Measurements from ENCODE around the gene ERBB4. TPM values are rescaled to one million over a fixed set of nuclear protein-coding genes. Genes with fewer than 3 reads are reported as not detected.
"Not testable (repeated sequence)": the region's sequence is repeated elsewhere in the genome, so short reads cannot be mapped to it uniquely, and the experiment has no call there.

The ERBB4 gene
- total RNA-seq, 1 experiment from 2014 or later = 0.15 TPM

GRCh38 chr2:212021947-212022346 is 516.7 kb downstream of the ERBB4 start:
- no peak overlapping the region for H3K4me3 ChIP-seq (ENCODE audit: low read depth in 2 of 2, low read length in 2 of 2)
- no peaks in the 10 kb centered on the region for H3K27me3 ChIP-seq (ENCODE audit: control insufficient read depth, insufficient read depth, low read length)
- no peaks in the 10 kb centered on the region for H3K9me3 ChIP-seq (ENCODE audit: control insufficient read depth, insufficient read depth, low read depth, low read length)
- ChIA-PET POLR2A (no interaction called here), CTCF (no interaction called here)
- no peak overlapping the region for H3K27ac ChIP-seq (ENCODE audit: low read length)
- H3K4me1 ChIP-seq (ENCODE audit: control insufficient read depth, insufficient read depth, low read length) = no peaks in the 10 kb centered on the region
- intact Hi-C loops (cut with micrococcal nuclease; ENCODE audit: unreplicated experiment) = no loop called here
- no TSS peak for BruUV-seq (replicated peaks)
- TF ChIP-seq REST (IDR thresholded peaks at IDR 0.05; ENCODE audit: insufficient read depth in 1 of 2, low read depth in 2 of 2, low read length in 1 of 2) (no peak), TCF7L2 (IDR thresholded peaks at IDR 0.05; ENCODE audit: low read depth, low read length) (no peak), SIN3A (IDR thresholded peaks at IDR 0.05; ENCODE audit: borderline replicate concordance, insufficient read depth, low read depth, low read length) (no peak), POLR2AphosphoS5 (IDR thresholded peaks at IDR 0.05; ENCODE audit: low read depth, low read length) (no peak), CTCF (IDR thresholded peaks at IDR 0.05) (no peak)
- H3K36me3 ChIP-seq (ENCODE audit: control insufficient read depth, insufficient read depth, low read length) = no peaks in the 10 kb centered on the region
- DNase-seq (ENCODE audit: low read depth, low spot score) (no peak), ATAC-seq (no peak)
- in situ Hi-C loops (cut with HindIII; ENCODE audit: low pct_unique_long_range_greater_than_20kb, low sequenced_read_pairs) = no loop called here

- Histone ChIP-seq H3K27ac (ENCODE audit: low read length) (no peak overlapping the region), H3K27me3 (ENCODE audit: control insufficient read depth, insufficient read depth, low read length) (no peaks in the 10 kb centered on the region), H3K36me3 (ENCODE audit: control insufficient read depth, insufficient read depth, low read length) (no peaks in the 10 kb centered on the region), H3K9me3 (ENCODE audit: control insufficient read depth, insufficient read depth, low read depth, low read length) (no peaks in the 10 kb centered on the region), H3K4me3 (ENCODE audit: low read depth in 2 of 2, low read length in 2 of 2) (no peak overlapping the region), H3K4me1 (ENCODE audit: control insufficient read depth, insufficient read depth, low read length) (no peaks in the 10 kb centered on the region)
- intact Hi-C loops (cut with micrococcal nuclease; ENCODE audit: unreplicated experiment) (no loop called here), in situ Hi-C loops (cut with HindIII; ENCODE audit: low pct_unique_long_range_greater_than_20kb, low sequenced_read_pairs) (no loop called here)
- DNase-seq (ENCODE audit: low read depth, low spot score) = no peak
- TF ChIP-seq SIN3A (IDR thresholded peaks at IDR 0.05; ENCODE audit: borderline replicate concordance, insufficient read depth, low read depth, low read length) = no peak
- POLR2A ChIA-PET = no interaction called here
- CTCF ChIA-PET = no interaction called here
- no TSS peak for BruUV-seq (replicated peaks)
- ATAC-seq = no peak
These were observed 523.0 kb downstream of the ERBB4 start for GRCh38 chr2:212015588-212015987.

DNA sequence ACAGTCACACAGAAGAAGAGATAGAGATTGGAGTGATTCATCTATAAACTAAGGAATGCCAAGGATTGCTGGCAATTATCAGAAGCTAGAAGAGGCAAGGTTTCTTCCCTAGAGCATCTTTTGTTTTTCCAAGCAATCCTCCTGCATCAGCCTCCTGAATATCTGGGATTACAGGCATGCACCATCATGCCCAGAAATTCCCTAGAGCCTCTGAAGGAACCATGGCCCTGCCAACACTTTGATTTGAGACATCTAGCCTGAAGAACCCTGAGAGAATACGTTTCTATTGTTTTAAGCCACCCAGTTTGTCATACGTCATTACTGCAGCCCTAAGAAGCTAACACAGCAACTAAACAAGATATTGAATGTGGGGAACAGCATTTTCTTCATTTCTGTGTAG is 525.0 kb downstream of the ERBB4 start:
- no peaks in the 10 kb centered on the region for H3K36me3 ChIP-seq (ENCODE audit: control insufficient read depth, insufficient read depth, low read length)
- H3K9me3 ChIP-seq (ENCODE audit: control insufficient read depth, insufficient read depth, low read depth, low read length) = no peaks in the 10 kb centered on the region
- POLR2A ChIA-PET = no interaction called here
- intact Hi-C loops (cut with micrococcal nuclease; ENCODE audit: unreplicated experiment) = no loop called here
- ATAC-seq (no peak), DNase-seq (ENCODE audit: low read depth, low spot score) (no peak)
- TF ChIP-seq POLR2AphosphoS5 (IDR thresholded peaks at IDR 0.05; ENCODE audit: low read depth, low read length) (no peak), TCF7L2 (IDR thresholded peaks at IDR 0.05; ENCODE audit: low read depth, low read length) (no peak), REST (IDR thresholded peaks at IDR 0.05; ENCODE audit: insufficient read depth in 1 of 2, low read depth in 2 of 2, low read length in 1 of 2) (no peak), SIN3A (IDR thresholded peaks at IDR 0.05; ENCODE audit: borderline replicate concordance, insufficient read depth, low read depth, low read length) (no peak), CTCF (IDR thresholded peaks at IDR 0.05) (no peak)
- BruUV-seq (replicated peaks) = no TSS peak
- no peak overlapping the region for H3K27ac ChIP-seq (ENCODE audit: low read length)
- CTCF ChIA-PET = no interaction called here
- in situ Hi-C loops (cut with HindIII; ENCODE audit: low pct_unique_long_range_greater_than_20kb, low sequenced_read_pairs) = no loop called here
- no peaks in the 10 kb centered on the region for H3K27me3 ChIP-seq (ENCODE audit: control insufficient read depth, insufficient read depth, low read length)
- no peak overlapping the region for H3K4me3 ChIP-seq (ENCODE audit: low read depth in 2 of 2, low read length in 2 of 2)
- no peaks in the 10 kb centered on the region for H3K4me1 ChIP-seq (ENCODE audit: control insufficient read depth, insufficient read depth, low read length)

DNA sequence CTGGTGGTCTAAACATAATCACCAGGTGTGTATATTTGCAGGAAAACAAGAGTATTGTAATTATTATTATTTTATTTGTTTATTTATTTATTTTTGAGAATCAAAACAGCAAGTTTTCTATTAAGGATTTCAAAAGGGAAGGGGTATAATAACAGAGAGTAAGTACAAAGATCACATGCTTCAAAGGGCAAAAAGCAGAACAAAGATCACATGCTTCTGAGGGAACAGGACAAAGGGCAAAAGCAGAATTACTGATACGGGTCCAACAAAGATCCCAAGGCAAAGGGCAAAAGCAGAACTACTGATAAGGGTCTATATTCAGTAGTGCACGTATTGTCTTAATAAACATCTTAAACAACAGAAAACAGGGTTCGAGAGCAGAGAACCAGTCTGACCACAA is 528.3 kb downstream of the ERBB4 start:
- not testable (repeated sequence) for DNase-seq (ENCODE audit: low read depth, low spot score)

More for the DNA sequence above, 528.3 kb downstream of the ERBB4 start:
- H3K36me3 ChIP-seq (ENCODE audit: control insufficient read depth, insufficient read depth, low read length); H3K4me1 ChIP-seq (ENCODE audit: control insufficient read depth, insufficient read depth, low read length); H3K27me3 ChIP-seq (ENCODE audit: control insufficient read depth, insufficient read depth, low read length); in situ Hi-C loops (cut with HindIII; ENCODE audit: low pct_unique_long_range_greater_than_20kb, low sequenced_read_pairs); CTCF ChIA-PET; ATAC-seq; BruUV-seq (replicated peaks); H3K4me3 ChIP-seq (ENCODE audit: low read depth in 2 of 2, low read length in 2 of 2); H3K27ac ChIP-seq (ENCODE audit: low read length); POLR2A ChIA-PET; H3K9me3 ChIP-seq (ENCODE audit: control insufficient read depth, insufficient read depth, low read depth, low read length); intact Hi-C loops (cut with micrococcal nuclease; ENCODE audit: unreplicated experiment): not testable (repeated sequence)
